HG02852 (cell line): Measurements from ENCODE around the gene EFCC1.
"Not testable (repeated sequence)": the region's sequence is repeated elsewhere in the genome, so short reads cannot be mapped to it uniquely, and the experiment has no call there.

Experiments used
- ATAC-seq: cut with Tn5 transposase; IDR thresholded peaks from one replicate; pipeline ENCODE4 v1.9.1; 2021; ENCODE audit warnings: mild to moderate bottlenecking, moderate library complexity; ENCODE audit not compliant: unreplicated experiment

Gene EFCC1

GRCh38 chr3:129069313-129070085, 68.4 kb downstream of the EFCC1 start:
- ATAC-seq, result not testable (repeated sequence)

- no peak for ATAC-seq
These were observed 69.2 kb downstream of the EFCC1 start for GRCh38 chr3:129070086-129070885.

DNA sequence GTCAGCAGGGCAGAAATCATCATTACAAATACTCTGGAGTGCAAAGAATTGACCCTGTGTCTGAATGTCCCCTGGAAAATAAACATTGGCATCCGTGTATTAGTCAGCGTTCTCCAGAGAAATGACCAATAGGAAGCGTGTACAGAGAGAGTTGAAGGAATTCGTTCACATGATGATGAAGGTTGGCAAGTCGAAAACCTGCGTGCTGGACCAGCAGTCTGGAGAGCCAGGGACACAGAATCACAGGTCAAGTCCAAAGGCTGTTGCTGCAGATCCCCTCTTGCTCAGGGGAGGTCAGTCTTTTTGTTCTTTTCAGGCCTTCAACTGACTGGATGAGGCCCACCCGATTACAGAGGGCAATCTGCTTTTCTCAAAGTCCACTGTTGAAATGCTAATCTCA, 76.1 kb downstream of the EFCC1 start:
- ATAC-seq, result no peak

DNA sequence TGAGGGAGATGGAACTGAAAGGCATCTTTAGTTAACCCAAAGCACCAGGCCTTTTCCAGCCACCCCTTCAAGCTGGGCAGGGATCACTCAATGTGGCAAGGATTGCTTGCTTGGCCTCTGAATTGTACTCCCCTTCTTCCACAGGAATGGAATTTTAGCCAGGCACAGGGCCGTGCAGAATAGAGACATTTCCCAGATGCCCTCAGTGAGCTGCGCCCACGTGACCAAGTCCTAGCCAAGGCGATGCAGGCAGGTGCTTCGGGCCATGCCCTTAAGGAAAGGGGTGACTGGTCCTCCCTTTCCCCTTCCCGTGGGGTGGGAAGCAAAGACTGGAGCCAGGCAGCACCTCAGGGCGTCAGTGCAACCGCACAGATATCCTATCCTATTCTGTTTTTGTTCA, 77.4 kb downstream of the EFCC1 start:
- no peak for ATAC-seq

GRCh38 chr3:129081503-129081902, 80.4 kb downstream of the EFCC1 start:
- no peak for ATAC-seq

DNA sequence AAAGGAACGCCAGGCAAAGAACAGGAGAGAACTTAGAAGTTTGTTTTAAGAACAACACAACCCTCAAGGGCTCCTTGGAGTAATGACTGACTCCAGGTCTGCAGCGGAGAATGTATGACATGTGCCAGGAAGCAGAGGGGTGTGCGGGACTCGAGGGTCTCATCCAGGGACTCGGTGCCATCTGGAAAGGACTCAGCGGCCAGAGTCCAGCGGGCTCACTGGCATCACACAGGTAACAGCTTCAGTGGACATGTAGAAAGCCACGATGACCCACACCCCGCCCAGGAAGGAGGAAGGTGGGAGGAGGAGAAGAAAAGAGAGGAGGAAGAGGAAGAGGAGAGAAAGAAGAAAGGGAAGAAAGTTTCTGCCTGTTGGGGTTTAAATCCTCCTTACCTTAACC, 80.9 kb downstream of the EFCC1 start:
- ATAC-seq, result no peak

DNA sequence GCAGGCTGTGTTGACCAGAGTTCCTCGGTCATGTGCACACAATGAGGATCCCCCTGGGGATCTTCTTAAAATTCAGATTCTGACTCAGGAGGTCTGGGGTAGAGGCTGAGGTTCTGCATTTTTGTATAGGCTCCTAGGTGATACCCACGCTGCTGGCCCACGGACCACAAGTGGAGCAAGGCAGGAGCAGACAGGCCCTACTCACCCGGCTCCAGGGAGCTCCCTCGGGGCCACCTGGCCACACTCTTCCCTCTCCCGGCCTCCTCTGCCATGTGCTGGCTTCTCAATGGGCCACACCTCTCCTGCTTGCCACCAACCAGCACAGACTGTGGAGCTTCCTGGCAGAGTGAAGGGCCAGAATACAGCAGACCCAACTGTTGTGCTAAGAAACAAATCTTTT, 83.4 kb downstream of the EFCC1 start:
- ATAC-seq, result no peak

- no peak for ATAC-seq
These were observed 84.1 kb downstream of the EFCC1 start for GRCh38 chr3:129085165-129085715.

DNA sequence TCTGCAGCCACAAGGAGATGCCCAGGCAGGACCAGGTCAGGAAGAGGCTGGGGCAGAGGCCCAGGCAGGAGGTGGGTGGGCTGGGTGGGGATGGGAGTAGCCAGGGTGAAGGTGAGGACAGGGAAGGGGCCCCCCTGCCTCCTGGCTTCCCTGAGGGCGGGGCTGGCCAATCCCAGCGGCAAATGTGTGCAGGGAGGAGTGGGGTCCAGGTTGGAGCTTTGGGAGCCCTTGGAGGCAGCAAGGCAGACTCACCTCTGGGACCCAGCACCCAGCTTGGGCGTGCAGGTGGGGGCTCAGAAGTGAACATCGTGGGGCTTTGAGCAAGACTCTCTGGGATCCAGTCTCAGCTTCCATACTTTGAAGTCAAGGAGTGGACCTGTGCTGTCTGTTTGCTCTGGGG, 84.7 kb downstream of the EFCC1 start:
- ATAC-seq, result no peak

DNA sequence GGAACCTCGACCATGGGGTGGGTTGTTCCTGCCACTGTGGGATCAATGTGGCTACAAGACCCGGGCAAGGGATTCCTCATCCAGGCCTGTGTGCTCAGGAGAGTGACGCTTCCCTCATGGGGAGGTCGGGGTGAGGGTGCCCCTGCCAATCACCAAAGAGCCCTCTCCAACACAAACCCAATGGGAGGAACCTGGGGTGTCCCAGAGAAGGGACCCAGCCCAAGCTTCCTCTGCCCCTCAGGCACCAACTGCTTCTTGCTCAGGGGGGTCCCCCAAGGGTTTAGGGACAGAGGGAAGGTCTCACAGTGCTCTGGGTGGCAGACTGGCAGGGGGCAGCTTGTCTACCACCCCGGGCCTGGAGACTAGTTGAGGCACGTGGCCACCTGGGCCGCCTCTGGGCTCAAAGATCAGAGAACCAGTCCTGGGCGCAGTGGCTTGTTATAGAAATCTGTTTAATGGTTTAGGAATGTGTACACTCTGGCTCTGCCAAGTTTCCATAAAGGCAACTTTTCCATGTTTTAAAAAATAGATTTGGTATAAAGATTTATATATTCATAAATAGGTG, 86.1 kb downstream of the EFCC1 start:
- no peak for ATAC-seq

GRCh38 chr3:129087904-129088303, 86.8 kb downstream of the EFCC1 start:
- not testable (repeated sequence) for ATAC-seq

GRCh38 chr3:129088312-129088711, 87.2 kb downstream of the EFCC1 start:
- not testable (repeated sequence) for ATAC-seq
